Skeletal muscle cell (primary cell): ENCODE results near the gene KCNMB2.
A peak's percentile ranks its signal among the peaks of the same experiment; 100 is the strongest.
"Not testable (repeated sequence)": the region's sequence is repeated elsewhere in the genome, so short reads cannot be mapped to it uniquely, and the experiment has no call there.

ENCODE experiments used
- DNase-seq: peaks from one replicate; pipeline ENCODE4 v3.0.0-alpha.2; 2010; ENCODE audit warnings: low read depth
- H3K4me3 ChIP-seq: 2 replicates; pipeline ENCODE4 v1.5.1; 2011; ENCODE audit warnings: low read depth, mild to moderate bottlenecking, control low read depth, low read length, moderate library complexity

The KCNMB2 gene

DNA sequence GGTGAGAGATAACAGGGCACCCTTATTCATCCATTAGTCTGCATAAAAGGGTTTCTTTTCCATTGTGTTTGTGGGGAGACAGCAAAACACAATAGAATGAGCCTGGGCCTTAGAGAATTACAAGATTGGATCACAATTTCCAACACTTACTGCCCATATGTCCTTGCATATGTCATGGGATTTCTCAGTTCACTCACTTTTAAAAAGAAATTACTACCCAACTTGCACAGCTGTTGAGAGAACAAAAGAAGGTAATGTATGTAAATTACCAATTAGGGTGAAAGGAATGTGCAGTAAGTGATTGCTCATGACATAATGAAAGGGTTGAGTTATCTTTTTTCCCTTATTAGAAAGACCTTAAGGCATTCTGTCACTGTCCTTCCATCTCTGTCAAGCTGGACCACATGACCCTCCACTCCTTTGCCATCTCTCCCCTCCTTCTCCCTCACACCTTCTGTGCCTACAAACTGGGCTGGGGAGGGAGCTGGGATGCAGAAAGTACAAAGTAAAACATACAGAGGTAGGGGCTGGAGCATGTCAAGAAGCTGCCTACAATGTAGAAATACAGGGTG lies 291.1 kb downstream of the KCNMB2 start:
- no peak for DNase-seq
- H3K4me3 ChIP-seq, result no peak overlapping the region

- no peak for DNase-seq
- no peak overlapping the region for H3K4me3 ChIP-seq
These were observed 297.5 kb downstream of the KCNMB2 start for GRCh38 chr3:178833695-178834094.

DNA sequence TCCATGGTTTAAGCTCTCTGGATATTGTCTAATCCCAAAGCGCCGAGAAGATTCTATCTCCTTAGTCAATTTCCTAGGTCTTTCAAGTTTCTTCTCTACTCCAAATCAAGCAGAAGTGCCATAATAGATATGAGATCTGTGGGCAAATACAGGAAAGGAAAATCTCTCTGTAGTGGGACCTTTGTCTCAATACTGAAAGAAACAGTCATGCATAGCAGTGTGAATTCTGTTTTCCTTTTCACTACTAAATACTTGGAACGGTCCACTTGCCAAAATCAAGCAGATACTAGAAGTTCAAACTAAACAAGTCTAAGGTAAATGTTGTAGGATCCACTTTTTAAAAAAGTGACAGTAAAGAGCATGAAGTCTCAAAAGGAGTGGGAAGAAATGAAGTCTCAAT lies 298.8 kb downstream of the KCNMB2 start:
- H3K4me3 ChIP-seq, result no peak overlapping the region
- no peak for DNase-seq

DNA sequence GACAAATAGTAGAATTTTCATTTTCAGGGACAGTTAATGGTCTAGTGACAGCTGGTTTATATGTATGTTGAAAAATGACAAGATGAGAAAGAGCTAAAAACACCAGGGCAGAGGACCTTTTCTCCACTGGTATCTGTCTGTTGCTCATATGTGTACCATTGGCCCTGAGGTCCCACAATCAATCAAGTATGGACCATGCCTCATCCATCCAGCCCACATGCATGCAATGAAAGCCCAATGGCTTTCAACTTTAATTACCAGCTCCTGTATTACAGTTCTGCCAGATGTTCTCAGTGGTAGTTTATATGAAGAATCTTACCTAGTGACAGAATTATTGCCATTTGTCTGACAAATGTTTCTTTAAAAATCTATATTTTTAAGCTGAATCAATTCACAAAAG lies 301.3 kb downstream of the KCNMB2 start:
- H3K4me3 ChIP-seq, result no peak overlapping the region
- DNase-seq, result no peak

DNA sequence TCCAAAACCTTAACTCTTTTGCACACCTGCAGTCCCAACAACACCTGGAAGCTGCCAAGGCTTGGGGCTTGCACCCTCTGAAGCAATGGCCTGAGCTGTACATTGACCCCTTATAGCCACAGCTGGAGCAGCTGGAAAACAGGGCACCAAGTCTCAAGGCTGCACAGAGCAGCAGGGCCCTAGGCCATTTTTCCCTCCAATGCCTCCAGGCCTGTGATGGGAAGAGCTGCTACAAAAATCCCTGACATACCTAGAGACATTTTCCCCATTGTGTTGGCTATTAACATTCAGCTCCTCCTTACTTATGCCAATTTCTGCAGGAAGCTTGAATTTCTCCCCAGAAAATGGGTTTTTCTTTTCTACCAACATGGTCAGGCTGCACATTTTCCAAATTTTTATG lies 304.4 kb downstream of the KCNMB2 start:
- DNase-seq, result no peak
- no peak overlapping the region for H3K4me3 ChIP-seq

DNA sequence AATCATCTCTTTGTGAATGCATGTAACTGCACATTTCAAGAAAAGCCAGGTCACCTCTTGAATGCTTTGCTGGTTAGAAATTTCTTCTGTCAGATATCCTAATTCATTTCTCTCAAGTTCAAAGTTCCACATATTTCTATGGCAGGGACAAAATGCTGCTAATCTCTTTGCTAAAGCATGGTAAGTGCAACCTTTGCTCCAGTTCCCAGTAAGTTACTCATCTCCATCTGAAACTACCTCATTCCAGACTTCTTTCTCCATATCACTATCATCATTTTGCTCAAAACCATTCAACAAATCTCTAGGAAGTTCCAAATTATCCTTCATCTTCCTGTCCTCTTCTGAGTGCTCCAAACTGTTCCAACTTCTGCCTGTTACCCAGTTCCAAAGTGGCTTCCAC lies 304.8 kb downstream of the KCNMB2 start:
- H3K4me3 ChIP-seq, result no peak overlapping the region
- no peak for DNase-seq

DNA sequence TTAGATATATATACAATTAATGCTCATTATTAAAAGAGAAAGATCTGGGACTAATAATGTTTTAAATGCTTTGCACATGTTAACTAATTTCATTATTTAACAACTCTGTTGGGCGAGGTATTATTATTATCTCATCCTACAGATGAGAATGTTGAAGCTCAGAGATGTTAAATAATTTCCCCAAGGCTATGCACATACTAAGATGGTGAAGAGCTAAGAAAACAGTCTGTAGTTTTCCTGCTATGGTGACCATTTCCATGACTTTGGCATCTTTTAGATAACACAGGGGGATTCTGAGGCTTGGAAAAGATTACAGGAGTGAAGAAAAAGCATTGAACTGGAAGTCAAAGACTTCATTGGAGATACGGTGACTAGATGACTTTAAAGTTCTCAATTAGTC lies 308.7 kb downstream of the KCNMB2 start:
- no peak for DNase-seq

GRCh38 chr3:178845420-178846118 lies 309.3 kb downstream of the KCNMB2 start:
- H3K4me3 ChIP-seq, result no peak overlapping the region
- DNase-seq, result peak; percentile 32

More for the DNA sequence above, 308.7 kb downstream of the KCNMB2 start:
- no peak overlapping the region for H3K4me3 ChIP-seq

DNA sequence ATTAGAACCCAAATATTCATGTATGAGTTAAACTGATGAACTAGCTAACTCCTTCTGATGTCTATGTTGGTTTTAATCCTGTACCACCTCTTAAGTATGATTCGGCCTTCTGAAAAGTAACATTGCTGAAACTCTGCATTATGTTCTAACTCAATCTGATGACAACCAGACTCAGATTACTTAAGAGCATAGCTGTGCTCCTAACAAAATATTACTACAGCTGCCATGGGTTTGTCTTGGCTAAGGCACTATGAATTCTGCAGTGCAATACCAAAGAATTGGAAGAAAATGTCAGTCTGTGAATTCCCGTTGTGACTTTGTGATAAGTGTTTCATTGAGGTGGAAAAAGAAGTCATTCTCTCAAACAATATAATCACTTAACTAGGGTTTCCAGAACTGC lies 311.0 kb downstream of the KCNMB2 start:
- DNase-seq, result peak; percentile 20
- H3K4me3 ChIP-seq, result no peak overlapping the region

DNA sequence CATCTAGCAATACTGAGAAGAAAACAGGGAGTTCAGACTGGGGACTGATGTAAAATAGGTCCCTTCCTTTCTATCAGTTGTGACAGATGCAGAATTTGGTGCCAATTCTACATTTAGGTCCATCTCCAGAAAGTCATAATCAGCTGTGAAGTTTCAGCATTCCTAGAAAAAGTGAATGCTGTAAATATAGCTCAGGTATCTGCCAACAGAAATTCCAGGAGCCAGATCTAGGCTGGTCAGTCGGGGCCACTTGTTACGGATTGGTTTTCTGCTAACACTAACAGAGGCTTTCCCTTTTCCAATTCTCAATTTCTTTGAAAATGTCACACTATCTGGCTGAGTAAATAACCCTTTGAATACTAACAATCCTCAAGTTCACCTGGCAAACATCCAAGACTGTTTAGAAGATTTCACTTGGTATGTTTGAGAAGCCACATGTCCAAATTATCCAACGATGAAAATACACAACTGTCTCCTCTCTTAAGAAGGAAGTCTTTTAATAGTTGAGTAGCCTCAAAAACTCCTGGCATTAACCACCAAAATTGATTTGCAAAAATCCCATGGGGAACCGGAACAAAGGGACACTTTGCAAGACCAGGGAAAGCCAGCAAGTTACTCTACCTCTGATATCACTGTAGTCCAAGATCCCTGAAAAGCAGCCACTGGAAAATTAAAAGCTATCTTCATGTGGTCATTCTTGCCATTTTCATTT lies 313.1 kb downstream of the KCNMB2 start:
- DNase-seq, result no peak
- H3K4me3 ChIP-seq, result no peak overlapping the region

- DNase-seq, result no peak
- H3K4me3 ChIP-seq, result no peak overlapping the region
These were observed 314.4 kb downstream of the KCNMB2 start for GRCh38 chr3:178850450-178851190.

GRCh38 chr3:178851564-178851963 lies 315.3 kb downstream of the KCNMB2 start:
- DNase-seq, result no peak
- H3K4me3 ChIP-seq, result no peak overlapping the region

DNA sequence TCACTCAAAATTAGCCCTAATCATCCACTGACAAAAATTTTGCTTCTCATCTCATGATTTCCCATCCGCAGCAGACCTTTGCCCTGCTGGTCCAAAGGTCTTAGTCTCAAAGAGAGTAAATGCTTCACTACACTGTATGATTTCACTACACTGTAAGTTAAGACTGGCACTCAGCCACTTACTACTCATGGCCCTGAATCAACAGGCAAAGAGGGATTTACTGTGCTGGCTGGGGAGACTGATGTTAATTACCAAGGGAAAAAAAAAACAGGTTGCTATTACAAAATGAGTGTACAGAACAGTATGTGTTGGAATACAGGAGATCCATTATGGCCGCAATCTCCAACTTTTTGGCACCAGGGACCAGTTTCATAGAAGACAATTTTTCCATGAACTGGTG lies 320.6 kb downstream of the KCNMB2 start:
- no peak overlapping the region for H3K4me3 ChIP-seq
- peak; percentile 39 for DNase-seq

DNA sequence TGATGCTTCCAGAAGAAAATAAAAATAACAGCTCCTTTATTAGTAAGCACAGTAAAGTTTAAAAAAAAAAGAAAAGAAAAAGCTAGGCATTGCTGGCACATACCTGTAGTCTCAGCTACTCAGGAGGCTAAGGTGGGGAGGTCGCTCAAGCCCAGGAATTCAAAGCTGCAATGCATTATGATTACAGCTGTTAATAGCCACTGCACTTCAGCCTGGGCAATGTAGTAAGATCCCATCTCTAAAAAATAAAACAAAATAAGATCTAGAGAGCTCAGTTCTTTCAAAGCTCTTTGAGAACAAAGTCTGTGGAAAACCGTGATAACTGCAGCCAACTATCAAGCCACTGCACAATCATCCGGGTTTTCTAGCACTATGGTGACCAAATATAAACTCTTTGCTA lies 323.1 kb downstream of the KCNMB2 start:
- DNase-seq, result no peak
- no peak overlapping the region for H3K4me3 ChIP-seq

DNA sequence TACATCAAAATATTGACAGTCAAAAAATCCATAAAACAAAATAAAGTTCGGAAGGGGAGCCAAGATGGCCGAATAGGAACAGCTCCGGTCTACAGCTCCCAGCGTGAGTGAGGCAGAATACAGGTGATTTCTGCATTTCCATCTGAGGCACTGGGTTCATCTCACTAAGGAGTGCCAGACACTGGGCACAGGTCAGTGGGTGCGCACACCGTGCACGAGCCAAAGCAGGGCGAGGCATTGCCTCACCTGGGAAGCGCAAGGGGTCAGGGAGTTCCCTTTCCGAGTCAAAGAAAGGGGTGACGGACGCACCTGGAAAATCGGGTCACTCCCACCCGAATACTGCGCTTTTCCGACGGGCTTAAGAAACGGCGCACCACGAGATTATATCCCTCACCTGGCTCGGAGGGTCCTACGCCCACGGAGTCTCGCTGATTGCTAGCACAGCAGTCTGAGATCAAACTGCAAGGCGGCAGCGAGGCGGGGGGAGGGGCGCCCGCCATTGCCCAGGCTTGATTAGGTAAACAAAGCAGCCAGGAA lies 323.7 kb downstream of the KCNMB2 start:
- not testable (repeated sequence) for DNase-seq, H3K4me3 ChIP-seq

DNA sequence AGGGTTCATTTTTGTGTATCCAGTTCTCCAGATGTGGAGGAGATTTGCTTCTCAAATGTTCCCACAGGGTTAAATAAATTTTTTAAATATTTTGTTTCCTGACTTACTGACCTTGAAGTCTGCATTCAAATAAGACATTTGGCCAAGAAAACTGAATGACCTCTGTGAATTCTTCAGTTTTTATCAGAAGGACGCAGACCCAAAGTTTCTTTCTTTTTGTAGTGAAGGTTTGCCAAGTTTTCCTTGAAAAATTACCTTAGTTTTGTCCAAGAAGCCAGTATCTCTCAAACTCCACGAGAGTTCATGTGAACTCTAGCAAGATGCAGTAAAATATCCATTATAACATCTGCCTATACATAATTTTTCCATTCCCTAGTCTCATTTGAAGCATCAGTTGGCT lies 332.4 kb downstream of the KCNMB2 start:
- H3K4me3 ChIP-seq, result no peak overlapping the region
- DNase-seq, result no peak

- no peak overlapping the region for H3K4me3 ChIP-seq
- no peak for DNase-seq
These were observed 333.8 kb downstream of the KCNMB2 start for GRCh38 chr3:178870085-178870484.

DNA sequence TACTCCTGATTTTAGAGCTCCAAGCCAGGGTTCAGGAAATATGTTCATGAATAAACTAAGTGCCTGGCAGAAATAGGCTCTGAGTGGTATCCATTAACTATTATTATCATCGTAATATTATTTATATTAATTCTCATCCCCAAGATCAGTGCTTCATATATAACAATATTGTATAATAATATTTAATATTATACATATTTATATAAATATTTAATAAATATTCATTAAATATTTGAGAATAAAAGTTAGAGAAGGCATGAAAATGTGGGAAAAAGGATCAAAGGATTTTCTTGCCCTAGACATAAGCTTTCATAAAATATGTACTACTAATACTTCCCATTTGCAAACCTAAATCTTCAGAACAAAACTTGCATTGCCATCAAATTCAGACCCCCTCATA lies 338.9 kb downstream of the KCNMB2 start:
- H3K4me3 ChIP-seq, result no peak overlapping the region
- DNase-seq, result no peak

DNA sequence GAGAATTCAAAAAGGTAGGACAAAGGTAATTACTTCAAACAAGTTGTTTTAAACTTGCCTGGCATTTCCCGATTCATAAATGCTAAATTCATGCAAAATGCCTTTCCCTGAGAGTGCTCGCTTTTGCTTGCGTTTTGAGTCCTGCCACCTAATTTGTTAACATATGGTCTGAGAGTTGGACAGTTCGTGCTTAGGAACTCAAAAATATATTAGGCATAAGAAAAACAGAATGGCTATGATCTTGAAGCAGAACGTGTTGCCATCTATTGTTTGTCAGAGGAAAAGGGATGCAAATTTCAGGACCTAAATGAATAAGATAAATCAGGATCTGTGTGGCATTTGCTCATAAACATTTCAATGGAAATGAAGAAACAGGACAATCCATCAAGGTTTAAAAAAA lies 339.6 kb downstream of the KCNMB2 start:
- H3K4me3 ChIP-seq, result no peak overlapping the region
- no peak for DNase-seq

- DNase-seq, result no peak
- no peak overlapping the region for H3K4me3 ChIP-seq
These were observed 344.0 kb downstream of the KCNMB2 start for GRCh38 chr3:178880274-178880673.
